ENCODE measurements around the gene RASSF8.

Gene RASSF8

DNA sequence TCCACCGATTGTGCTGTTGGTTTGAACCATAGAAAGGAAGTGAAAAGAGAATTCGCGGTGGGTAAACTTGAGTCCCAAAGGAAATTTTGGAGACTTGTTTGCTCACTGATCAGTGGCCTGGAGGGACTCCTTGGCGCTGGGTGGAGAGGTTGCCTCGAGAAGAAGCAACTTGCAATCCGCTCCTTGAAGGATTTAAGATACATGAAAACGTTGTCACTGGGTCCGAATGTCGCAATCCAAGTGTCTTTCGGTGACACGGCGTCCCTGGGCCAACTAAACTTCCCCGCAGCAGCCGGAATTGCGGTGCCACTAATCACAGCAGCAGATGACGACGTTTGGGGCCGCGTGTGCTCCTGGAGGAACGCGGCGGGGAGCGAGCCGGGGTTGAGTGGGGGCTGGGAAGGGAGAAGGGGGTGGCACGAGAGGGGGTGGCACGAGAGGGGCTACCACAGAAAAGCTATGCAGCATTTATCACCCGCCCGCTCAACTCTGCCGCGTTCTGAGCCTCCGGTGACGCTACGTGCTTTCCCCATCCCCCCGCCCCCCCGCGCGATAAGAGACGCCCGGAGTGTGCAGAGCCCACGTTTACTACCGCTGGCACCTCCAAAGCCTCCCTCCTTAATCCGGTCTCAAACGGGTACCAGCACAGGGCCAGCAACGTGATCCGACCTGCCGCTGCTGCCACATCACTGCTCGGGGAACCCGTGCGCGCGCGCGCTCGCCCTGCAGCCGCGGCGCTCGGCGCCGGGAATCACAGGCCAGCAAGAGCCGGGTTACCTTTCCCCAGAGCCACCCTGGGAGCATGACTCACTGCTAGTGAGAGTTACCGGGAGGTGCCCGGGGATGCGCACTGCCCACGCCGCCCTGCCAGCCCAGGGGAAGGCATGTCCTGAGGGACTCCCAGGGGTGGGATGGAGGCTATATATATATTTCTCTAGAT is 167.2 kb downstream of the RASSF8 start:
- DNase-seq (ENCODE audit: low spot score) = peak; percentile 93

DNA sequence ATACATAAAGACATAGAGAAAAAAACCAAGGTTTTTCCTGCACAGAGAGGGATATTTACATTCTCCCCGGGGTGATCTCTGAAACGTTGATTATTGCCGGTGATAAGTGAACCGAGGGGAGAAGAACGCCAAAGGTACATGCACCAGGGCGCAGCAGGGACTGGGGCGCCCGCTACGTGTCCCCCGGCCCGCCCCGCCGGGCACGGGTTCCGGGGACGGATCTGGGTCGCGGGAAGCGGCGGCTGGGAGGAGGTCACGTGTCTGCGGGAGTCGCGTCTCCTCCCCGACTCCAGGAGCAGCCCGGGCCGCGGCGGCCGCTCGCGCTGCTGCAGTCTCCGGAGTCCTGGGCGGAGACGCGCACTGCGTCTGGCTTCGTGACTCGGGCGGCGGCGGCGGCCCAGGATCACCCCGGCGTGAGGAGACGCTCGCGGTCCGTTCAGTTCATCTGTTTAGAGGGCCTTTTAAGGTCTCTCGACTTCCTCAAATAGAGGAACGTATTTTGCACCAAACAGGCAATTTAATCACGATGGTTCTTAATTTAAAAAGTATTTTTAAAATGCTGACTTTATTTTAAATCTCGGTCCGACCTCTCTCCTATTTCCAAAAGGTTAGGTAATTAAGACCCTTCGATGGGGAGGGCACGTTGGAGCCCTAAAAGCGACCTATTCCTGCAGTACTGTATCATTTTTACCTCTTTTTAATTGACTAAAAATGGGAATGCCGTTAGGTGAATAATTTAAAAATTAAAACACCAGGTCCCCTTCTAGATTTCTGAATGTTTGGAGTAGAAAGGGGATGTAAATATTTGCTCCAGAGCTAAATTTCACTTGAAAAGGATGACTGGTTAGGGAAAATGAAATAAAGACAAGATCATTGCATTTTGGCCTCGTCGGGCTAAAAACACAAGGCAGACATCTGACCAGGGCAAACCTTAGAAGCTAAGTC is 168.1 kb downstream of the RASSF8 start:
- DNase-seq (ENCODE audit: low spot score) = peak; percentile 88

DNA sequence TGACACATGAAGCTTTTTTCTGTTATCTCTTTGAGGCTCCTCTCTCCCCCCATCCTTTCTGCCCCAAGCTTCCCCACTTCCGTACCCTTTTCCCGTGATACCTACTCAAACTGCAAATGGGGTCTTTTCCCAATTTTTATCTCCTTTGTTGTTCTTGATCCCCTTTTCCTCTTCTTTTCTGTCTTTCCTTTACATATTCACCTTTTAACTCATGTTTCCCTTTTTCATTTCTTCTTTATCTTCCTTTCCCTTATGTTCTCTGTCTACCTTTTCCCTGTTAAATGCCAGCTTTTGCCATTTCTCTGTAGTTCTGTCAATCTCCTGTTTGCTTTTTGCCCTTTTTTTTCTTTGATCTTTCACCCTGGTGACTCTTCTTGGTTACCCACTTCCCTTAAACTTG is 168.9 kb downstream of the RASSF8 start:
- no peak for DNase-seq (ENCODE audit: low spot score)

DNA sequence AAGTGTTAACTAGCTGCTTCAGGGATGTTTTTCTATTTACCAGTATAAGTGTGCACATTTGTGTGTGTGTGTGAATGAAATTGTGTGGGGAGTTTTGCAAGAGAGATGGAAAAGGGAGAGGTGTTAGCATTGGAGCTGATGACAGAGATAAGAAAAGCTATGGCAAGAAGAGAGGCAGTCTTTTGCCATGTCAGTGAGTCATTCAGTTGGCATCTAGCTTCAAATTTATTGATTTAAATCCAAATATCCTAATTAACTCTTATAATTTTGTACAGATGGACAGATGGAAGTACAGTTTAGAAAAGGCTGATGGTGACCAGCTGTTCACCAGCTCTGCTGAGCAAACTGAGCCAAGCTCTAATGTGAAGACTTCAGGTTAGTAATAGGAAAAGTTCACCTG is 169.7 kb downstream of the RASSF8 start:
- no peak for DNase-seq (ENCODE audit: low spot score)
